Measurements from ENCODE around the gene PDE4D.

DNA sequence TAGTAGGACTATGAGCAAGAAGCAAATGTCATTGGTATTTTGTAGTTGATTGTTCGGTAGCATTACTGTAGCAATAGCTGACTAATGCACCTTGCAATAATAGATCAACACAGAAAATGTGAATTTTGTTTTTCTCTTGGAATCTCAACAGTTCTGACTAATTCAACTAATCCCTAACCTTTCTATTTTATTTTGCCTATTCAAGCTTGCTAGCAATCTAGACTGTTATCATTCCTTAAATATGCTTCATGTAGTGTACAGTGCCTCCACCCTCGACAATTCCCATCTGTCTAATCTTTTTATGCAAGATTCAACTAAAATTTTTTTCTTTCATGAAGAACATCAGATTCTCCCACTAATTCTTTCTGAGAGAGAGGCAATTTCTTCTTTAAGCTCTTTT, 570.6 kb downstream of the PDE4D start:
- TF ChIP-seq, protein P1, sequence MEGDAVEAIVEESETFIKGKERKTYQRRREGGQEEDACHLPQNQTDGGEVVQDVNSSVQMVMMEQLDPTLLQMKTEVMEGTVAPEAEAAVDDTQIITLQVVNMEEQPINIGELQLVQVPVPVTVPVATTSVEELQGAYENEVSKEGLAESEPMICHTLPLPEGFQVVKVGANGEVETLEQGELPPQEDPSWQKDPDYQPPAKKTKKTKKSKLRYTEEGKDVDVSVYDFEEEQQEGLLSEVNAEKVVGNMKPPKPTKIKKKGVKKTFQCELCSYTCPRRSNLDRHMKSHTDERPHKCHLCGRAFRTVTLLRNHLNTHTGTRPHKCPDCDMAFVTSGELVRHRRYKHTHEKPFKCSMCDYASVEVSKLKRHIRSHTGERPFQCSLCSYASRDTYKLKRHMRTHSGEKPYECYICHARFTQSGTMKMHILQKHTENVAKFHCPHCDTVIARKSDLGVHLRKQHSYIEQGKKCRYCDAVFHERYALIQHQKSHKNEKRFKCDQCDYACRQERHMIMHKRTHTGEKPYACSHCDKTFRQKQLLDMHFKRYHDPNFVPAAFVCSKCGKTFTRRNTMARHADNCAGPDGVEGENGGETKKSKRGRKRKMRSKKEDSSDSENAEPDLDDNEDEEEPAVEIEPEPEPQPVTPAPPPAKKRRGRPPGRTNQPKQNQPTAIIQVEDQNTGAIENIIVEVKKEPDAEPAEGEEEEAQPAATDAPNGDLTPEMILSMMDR (IDR thresholded peaks at IDR 0.05) = no peak
- no peak for TF ChIP-seq POLR2A (IDR thresholded peaks at IDR 0.05)
